Measurements from ENCODE around the gene CTBP1. TPM values are rescaled to one million over a fixed set of nuclear protein-coding genes. Genes with fewer than 3 reads are reported as not detected.

CTBP1 gene
- total RNA-seq (2021) (153 and 184 TPM in 2 replicates), Bru-seq, nascent RNA (percentile 69 among the genes with signal in this experiment), BruChase-seq, experiment 1, labeled RNA remaining after a 2-hour chase (percentile 77 among the genes with signal in this experiment), BruChase-seq, experiment 2, labeled RNA remaining after a 6-hour chase (percentile 90 among the genes with signal in this experiment)
- long read RNA-seq, transcript CTBP1-201 (9 exons, 2,297 nt), result minor isoform, 14 of 260 reads
- long read RNA-seq, transcript CTBP1-203 (10 exons, 2,467 nt), result major isoform, 101 of 260 reads
- long read RNA-seq, partial matches to known transcripts, result 11 of 260 reads
- long read RNA-seq, other reads (novel, unspliced or antisense), result 131 of 260 reads

GRCh38 chr4:1248245-1249147 lies at the start of gene CTBP1:
CTBP1 (minus strand) TSS chr4:1249130; CDS start chr4:1241331, 7,799 bp downstream.
- BruUV-seq (replicated peaks), result no TSS peak
- peak within 1 kb of the TSS; percentile 93 for H2AFZ ChIP-seq

GRCh38 chr4:1298461-1298860 lies 49.5 kb upstream of the CTBP1 start:
- Histone ChIP-seq H3K4me3 (no peak overlapping the region), H3K36me3 (ENCODE audit: low read depth) (no peaks in the 10 kb centered on the region; the same call in 1 of the 2 replicates), H3F3A (ENCODE audit: insufficient read depth, low read depth) (peaks cover 4% of the 10 kb centered on the region; the same call in 1 of the 2 replicates), H3K9me2 (ENCODE audit: insufficient read depth) (no peaks in the 10 kb centered on the region), H3K4me2 (no peak overlapping the region), H2AFZ (no peak overlapping the region), H3K27me3 (ENCODE audit: insufficient read depth, low read depth) (no peaks in the 10 kb centered on the region), H4K20me1 (ENCODE audit: insufficient read depth) (peaks cover 59% of the 10 kb centered on the region), H3K27ac (no peak overlapping the region), H3K4me1 (replicated peaks; ENCODE audit: insufficient read depth) (no peaks in the 10 kb centered on the region), H3K9me3 (ENCODE audit: insufficient read depth, low read depth) (no peaks in the 10 kb centered on the region), H3K79me2 (ENCODE audit: low read depth) (peaks cover 77% of the 10 kb centered on the region)
- ChIA-PET CTCF (no interaction called here), POLR2A (ENCODE audit: unreplicated experiment) (interaction anchor here (0.6 kb wide), 1 partner anchor 8 kb away, joined by 5 read pairs; no protein-coding TSS in a partner anchor)
- no TSS peak for BruUV-seq (replicated peaks)
- intact Hi-C loops (cut with micrococcal nuclease; ENCODE audit: unreplicated experiment), result no loop called here
- TF ChIP-seq EZH2 (IDR thresholded peaks at IDR 0.05; ENCODE audit: low read depth), result no peak
- no peak for TF ChIP-seq CTCF (conservative IDR thresholded peaks at IDR 0.05)
- no peak for DNase-seq

More at GRCh38 chr4:1248245-1249147, at the start of gene CTBP1:
- Histone ChIP-seq H3K9me3 (ENCODE audit: insufficient read depth, low read depth) (peaks cover 7% of the 10 kb centered on the region; the same call in 1 of the 2 replicates), H3K27me3 (ENCODE audit: insufficient read depth, low read depth) (no peaks in the 10 kb centered on the region), H3K79me2 (ENCODE audit: low read depth) (peaks cover 58% of the 10 kb centered on the region), H3K27ac (peak within 1 kb of the TSS; percentile 56), H3K4me3 (peak within 1 kb of the TSS; percentile 97), H3K36me3 (ENCODE audit: low read depth) (peaks cover 10% of the 10 kb centered on the region; the same call in 1 of the 2 replicates), H4K20me1 (ENCODE audit: insufficient read depth) (peaks cover 39% of the 10 kb centered on the region), H3K9me2 (ENCODE audit: insufficient read depth) (no peaks in the 10 kb centered on the region), H3K4me2 (peak within 1 kb of the TSS; percentile 98), H3F3A (ENCODE audit: insufficient read depth, low read depth) (peaks cover 8% of the 10 kb centered on the region), H3K4me1 (replicated peaks; ENCODE audit: insufficient read depth) (peaks cover 24% of the 10 kb centered on the region)
- TF ChIP-seq CTCF (conservative IDR thresholded peaks at IDR 0.05), result no peak
- no peak for TF ChIP-seq EZH2 (IDR thresholded peaks at IDR 0.05; ENCODE audit: low read depth)
- ChIA-PET CTCF (no interaction called here), POLR2A (ENCODE audit: unreplicated experiment) (interaction anchor here (0.7 to 1.1 kb wide), 3 partner anchors 98 to 319 kb away, joined by 6 to 11 read pairs (median 7); partner anchors contain the start of gene UVSSA)
- peak; percentile 47 to 83 for DNase-seq
- intact Hi-C loops (cut with micrococcal nuclease; ENCODE audit: unreplicated experiment), result loop anchor here (1.0 to 5.0 kb wide), 6 partner anchors 44 to 236 kb away; partner anchors contain the start of gene FGFRL1
